Effector CD4-positive, alpha-beta T cell (primary cell): Measurements from ENCODE around the gene PODXL2.

Experiments
- DNase-seq: peaks from one replicate; pipeline ENCODE4 v3.0.0-alpha.2; 2020
- total RNA-seq: gene quantifications from one replicate; lab custom pipeline; 2026; lab: John Stamatoyannopoulos, UW

Gene PODXL2, protein sequence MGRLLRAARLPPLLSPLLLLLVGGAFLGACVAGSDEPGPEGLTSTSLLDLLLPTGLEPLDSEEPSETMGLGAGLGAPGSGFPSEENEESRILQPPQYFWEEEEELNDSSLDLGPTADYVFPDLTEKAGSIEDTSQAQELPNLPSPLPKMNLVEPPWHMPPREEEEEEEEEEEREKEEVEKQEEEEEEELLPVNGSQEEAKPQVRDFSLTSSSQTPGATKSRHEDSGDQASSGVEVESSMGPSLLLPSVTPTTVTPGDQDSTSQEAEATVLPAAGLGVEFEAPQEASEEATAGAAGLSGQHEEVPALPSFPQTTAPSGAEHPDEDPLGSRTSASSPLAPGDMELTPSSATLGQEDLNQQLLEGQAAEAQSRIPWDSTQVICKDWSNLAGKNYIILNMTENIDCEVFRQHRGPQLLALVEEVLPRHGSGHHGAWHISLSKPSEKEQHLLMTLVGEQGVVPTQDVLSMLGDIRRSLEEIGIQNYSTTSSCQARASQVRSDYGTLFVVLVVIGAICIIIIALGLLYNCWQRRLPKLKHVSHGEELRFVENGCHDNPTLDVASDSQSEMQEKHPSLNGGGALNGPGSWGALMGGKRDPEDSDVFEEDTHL
- 3.6 reads per million, percentile 14 among the genes with 10 or more reads in this experiment for total RNA-seq

DNA sequence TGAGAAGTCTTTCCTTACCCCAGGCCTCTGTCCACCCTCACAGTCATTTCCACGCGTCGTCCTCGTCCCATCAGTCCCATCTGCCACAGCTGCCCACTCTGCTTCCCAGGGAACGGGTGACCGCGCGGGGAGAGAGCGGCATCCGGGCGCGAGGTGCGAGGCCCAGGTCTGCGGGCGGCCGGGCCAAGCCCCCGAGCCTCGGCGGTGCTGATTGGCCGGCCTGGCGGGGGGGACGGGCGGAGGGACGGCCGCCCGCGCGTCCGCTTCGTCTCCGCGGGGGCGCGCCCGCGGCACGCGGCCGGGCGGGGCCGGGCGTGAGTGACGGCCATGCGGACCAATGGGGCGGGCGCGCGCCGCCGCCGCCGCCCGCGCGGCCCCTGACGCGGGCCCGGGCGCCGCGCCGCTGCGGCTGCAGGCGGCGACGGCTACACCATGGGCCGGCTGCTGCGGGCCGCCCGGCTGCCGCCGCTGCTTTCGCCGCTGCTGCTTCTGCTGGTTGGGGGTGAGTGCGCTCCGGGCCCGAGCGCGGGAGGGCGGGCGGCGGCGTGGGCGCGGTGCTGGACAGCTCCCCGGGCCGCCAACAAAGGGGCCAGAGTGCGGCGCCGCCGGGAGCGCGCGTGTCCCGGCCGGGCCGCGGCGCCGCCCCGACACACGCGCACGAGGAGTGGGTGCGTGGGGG, at the start of gene PODXL2:
Gene PODXL2, plus strand, starts transcription at position 398 of the 679 bp plus-strand sequence. Its CDS starts 35 bp downstream, at position 433.
- no peak for DNase-seq

DNA sequence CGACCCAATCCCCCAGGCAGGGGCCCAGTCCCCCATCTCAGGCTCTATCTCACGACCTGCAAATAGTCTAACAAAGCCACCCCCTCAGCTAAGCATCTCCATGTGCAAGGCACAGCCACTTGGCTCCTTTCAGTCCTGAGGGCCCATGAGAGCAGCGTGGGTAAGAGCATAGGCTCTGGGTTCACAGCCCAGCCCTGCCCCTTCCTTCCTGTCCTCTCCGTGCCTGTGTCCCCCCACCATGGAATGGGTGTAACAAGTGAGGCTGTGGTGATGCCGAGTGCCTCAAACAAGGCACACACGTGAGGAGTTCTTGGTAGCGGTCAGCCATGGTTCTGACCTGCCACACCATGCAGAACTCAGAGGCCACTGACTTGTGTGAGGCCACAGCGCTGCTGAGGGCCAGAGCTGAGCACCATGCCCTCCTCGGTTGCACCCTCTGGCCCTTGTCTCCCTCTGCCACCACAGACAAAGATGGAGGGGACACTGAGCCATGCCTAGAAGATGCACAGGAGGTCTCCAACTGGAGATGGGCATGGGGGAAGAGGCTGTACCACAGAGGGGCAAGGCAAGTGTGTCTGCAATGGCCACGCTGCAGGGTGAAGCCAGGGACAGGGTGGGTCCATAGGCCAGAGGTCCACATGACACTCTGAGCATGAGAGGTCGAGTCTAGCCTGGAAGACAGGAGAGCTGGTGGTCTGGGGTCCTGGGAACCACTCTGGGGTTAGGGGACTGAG, 48.5 kb upstream of the PODXL2 start:
- no peak for DNase-seq

DNA sequence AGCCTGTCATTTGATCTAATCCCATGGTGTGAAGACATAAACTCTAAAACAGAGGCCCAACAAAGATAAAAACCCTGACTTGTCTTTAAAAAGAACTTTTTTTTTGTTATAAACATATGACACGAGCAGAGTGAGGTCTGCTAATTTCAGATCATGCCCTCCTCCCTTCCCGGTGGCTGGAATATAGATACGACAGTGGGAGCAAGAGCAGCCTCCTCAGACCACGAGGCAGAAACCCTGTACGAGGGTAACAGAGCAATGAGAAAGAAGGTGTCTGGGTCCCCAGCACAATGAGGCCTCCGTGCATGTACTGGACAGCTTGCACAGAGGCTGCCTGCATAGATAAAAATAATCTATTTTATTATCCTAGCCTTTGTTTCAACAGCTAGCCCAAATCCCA, 44.3 kb upstream of the PODXL2 start:
- DNase-seq: no peak

DNA sequence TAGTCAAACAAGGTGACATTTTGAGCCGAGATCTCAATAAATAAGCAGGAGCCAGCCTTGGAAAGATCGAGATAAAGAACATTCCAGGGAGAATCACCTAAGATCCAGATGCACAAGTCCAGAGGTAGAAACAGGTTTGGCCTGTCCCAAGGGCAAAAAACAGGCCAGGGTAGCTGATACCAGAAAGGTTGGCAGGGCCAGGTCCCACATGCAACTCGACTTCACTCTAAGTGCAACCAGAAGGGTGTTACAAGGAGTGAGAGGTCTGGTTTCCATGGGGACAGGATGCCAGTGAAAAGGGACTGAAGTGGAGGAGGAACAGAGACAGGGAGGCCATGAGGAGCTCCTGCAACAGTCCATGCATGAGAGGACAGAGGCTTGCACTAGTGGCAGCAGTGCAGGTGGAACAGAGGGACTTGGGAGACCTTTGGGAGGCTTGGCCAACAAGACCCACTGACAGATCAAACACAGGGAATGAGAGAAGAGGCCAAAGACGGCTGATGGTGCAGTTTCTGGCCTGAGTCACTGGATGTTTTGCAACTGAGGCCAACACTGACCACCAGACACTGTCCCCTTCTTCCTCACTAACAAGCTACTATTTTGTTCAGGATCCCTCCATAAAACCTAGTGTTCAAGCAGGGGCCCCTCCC, 43.7 kb upstream of the PODXL2 start:
- no peak for DNase-seq

DNA sequence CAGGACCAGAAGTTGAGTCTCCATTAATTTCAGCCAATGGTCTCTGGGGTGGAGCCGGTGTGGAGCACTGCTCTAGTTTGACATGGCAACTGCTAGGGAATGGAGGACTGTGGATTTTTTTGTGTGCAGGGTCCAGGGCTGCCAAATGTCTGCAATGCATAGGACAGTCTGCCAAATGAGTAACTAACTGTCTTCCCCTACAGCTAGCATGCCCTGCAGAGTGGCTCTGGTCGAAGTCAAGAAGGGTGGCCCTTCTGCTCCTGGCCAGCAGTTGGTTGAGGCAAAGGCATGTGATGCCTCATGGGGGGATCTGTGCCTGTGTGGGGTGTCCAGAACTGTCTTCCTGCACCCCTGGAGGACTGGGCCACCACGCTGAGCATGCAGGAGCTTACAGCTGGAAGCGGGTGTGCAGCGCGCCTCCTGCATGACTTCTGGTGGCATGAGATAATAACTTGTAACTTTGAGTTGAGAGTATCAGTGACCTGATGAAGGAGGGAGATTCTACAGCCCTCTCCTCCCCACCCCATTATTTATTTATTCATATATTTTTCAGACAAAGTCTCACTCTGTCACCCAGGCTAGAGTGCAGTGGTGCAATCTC, 43.1 kb upstream of the PODXL2 start:
- no peak for DNase-seq

DNA sequence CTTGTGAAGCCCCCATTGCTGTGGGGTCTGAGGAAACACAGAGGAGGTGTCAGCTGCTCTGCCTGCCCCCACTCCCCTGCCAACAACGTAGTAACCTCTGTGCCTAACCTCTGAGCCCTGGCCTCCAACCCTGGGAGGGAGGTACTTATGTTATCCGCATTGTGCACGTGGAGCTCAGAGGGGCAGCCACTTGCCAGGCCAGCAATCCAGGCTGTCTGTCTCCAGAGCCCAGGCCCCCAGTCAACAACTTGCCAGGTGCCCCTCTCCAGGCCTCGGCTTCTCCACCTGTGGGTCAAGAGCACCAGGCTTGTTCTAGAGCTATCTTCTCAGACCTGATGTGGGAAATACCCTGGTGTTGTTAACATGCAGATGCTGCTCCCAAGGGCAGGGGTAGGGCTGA, 41.1 kb upstream of the PODXL2 start:
- DNase-seq: no peak

DNA sequence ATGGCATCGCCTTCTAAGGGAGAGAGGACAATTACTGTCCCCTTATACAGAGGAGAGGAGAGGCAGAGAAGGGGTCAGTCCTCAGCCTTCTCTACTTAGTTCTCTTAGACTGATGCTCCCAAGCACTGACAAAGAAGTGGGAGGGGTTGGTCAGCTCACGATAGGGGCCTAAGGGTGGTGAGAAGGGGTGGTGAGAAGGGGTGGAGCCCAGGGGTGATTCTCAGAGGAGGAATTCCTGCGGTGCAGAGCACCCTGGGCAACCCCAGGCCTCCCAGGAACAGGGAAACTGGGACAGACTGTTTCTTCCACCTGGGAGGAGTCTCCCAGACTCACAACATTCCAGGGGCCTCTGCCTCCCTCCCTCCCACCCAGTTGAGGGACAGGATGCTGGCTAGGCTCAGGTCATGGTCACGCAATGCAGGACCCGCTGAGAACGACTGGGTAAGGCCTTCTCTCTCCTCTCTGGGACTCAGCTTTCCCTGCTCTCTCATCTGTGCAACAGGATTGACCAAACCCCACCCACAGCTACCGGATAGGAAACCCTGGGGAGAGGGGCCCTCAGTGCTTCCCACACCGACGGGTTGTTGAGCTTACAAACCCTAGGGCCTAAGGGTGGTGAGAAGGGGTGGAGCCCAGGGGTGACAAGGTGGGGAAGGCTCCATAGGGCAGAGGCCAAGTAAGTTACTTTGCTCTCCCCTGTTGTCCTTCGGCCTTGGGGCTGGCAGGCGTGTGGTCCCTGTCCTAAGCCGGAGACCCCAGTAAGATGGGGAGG, 40.0 kb upstream of the PODXL2 start:
- no peak for DNase-seq

DNA sequence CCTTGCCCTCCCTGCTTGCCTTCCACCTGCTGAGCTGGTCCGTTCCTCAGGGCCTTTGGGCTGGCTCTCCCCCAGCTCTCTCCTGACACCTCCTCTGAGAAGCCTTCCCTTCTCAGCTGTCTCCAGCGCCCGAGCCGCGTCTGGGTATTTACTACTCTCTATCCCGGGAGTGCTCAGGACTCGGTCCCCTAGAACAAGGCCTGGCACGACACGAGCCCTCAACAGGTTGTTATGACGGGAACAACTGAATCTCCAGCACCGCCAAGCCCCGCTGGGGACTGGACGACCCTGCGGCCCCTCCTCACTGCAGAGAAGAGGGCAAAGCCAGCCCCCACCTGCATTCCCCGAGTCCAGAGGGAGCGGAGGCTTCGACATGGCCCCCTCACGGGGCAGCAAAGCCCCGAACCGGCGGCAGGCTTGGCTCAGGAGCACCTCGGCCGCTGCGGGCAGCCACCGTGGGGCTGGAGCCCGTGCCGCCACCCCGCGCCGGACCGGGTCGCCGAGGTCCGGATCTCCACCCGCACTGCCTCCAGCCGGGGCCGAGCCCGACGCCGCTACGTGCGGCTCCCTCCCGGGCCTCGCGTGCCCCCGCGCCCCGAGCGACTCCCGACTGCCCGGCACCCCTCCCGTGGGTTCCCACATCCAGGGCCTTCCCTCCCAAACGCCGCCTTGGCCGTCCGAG, 39.2 kb upstream of the PODXL2 start:
- DNase-seq: peak; percentile 16

DNA sequence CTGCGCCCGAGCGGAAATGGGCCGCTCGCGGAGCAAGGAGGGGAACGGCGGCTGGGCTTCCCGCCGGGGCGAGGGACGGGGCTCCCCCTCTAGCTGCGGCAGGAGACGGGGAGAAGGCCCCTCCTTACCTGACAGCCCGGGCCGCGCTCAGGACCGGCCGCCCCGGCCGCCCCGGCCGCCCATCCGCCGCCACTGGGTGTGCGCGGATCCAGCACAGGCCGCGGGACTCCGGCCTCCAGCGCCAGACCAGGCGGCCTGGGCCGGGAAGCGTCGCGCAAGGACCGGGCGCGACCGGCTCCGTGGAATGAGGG, 38.7 kb upstream of the PODXL2 start:
- DNase-seq: no peak

DNA sequence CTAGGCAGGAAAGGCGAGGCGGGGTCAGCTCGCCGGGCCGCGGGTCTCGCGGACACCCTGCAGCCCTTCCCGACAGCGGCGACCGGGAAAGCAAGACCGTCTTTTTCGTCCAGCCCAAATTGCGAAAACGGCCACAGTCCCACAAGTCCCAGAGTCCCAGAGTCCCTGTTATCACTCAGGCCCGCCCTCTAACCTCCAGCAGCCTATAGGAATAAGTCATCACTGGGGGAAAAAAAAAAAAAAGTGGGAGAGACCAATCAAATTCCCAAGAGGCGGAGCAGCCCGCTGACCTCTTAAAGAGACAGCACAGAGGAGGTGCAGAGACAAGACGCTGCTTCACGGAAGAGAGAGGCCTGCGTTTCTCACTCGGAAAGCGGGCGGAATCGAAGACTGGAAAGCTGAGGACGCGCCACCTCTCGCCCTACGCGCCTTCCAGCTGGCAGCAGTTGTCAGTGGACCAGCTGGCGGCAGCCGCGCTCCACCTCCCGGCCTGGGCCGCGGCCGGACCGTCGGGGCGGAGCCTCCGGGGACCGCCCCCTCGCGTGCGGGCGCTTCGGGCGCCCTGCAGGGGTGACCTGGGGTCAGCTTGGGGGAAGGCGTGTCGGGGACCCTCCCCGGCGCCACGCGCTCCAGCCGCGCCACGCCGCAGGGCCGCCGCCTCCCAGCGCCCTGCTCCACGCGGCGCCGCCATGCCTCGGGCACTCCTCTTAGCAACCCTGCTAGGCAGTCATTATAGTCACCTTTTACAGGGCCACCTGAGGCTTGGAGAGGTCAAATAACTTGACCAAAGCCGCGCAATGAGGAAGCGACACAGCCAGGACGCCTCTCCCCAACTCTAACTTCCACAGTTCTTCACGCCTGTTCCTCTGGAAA, 38.2 kb upstream of the PODXL2 start, which contains the start of gene TPRA1:
Gene TPRA1, minus strand, starts transcription at position 141 of the 873 bp plus-strand sequence. CDS start 10,587 bp downstream, outside the sequence.
- peak; percentile 72 for DNase-seq

DNA sequence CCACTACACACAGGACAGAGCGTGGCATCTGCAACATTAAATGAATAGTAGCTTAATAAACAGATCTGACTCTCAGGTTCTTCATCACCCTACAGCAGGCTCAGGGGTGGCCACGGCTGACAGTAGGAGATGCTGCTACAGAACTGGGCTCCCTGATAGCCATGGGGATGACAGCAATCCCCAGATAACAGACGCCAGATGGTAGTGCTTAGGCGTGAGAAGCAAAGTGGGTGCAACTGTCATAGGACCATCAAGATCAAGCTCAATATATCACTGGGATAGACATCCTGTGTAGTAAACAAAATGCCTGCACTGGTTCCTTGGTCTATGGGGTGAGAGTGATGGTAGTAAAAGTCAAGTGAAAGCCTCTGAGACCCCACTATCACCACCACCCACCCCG, 35.8 kb upstream of the PODXL2 start:
- DNase-seq: no peak

DNA sequence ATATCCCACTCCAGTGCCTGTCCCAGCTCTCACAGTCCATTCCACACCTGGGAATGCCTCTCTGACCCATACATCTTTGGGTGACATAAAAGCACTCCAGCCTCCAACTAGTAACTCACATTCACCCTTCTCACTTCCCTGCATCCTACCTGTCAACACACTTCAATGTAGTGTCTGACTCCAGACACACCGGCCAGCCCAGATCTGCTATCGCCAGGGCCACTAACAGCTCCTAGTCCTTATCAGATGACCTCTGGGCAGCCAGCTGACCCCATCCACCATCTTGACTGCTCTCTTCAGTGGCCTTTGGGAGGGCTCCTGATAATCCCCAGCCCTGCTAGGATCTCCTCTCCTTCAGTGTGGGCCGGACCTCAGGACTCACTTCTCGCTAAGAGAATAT, 33.7 kb upstream of the PODXL2 start:
- DNase-seq: no peak

DNA sequence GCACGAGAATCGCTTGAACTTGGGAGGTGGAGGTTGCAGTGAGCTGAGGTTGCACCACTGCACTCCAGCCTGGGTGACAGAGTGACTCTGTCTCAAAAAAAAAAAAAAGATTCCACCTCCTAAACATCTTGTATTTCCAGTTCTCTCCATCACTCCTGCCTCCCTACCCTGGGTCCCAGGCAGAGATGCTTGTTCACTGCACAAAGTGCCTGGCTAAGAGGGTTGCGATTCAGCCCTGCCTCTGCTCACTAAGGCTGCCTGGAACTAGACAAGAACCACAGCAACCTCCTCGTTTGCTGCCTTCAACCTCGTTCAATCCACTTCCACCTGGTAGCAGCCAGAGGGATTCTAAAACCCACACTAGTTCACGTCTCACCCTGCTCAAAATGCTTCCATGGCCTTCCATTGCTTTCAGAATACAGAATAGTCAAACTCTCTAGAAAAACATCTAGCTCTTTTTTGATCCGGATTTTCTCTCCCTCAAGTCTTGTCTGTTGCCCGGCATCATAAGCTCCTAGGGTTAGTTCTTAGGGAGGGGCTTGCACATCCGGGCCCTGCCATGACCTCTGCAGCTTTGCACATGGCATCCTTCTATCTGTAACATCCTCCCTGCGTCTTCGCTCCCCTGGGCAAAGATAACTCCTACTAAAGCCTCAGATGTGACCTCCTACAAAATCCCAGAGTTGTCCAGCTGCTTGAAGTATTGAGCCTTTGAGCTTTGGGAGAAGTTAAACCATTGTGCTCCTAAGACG, 31.8 kb upstream of the PODXL2 start:
- no peak for DNase-seq

DNA sequence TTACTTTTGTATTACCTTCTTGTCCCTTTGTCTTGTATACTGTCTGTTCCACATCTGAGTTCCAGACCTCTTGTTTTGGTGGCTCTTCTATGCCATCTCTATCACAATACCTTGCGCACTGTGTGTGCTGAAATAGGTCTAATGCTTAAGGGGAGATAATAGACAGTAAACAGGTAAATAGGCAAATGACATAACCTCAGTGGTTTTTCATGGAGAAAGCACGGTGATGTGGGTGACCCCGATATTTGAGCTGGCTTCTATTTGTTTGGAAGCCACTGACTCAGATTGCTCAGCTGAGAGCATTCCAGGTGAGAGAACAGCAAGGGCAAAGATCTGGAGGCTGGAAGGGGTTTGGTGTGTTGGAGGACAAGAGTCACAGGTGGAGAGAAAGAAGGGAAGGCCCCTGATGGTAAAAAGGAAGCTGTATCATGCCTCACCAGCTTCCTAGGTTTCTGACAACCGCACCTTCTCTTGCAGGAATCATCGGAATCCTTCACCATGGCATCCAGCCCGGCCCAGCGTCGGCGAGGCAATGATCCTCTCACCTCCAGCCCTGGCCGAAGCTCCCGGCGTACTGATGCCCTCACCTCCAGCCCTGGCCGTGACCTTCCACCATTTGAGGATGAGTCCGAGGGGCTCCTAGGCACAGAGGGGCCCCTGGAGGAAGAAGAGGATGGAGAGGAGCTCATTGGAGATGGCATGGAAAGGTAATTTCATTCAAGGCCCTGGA, 30.0 kb upstream of the PODXL2 start:
- no peak for DNase-seq

DNA sequence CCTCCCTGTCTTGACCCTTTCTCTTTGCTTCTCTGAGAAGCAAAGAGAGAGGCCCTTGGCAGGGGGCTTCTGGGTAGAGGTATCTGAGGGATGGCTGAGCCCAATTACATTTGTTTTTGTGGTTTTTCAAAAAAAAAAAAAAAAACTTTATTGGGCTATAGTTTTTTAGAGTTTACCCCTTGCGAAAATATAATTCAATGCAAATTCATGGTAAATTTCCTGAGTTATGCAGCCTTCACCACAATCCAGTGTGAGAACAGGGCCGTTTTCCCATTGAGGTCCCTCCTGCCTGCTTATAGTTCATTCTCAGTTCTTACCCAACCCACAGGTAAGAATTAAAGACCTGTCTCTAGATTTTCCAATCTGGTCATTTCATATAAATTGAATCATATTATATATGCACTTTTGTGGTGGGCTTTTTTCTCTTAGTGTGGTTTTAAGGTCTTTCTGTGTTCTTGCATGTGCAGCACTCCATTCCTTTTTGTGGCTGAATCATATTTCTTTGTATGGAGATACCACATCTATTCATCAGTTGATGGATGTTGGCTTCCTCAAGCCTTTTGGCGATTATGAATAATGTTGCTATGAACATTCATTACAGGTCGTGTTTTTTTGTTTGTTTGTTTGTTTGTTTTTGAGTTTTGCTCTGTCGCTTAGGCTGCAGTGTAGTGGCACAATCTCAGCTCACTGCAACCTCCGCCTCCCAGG, 28.1 kb upstream of the PODXL2 start:
- no peak for DNase-seq

DNA sequence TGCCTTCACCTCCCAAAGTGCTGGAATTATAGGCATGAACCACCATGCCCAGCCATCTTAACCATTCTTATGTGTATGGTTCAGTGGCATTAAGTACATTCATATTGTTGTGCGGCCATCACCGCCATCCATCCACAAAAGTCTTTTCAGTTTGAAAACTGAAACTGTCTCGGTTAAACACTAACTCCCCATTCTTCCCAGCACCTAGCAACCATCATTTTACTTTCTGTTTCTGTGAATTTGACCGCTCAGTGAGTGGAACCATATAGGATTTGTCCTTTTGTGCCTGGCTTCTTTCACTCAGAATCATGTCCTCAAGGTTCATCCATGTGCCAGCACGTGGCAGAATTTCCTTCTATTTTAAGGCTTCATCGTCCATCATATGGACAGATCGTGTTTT, 24.9 kb upstream of the PODXL2 start:
- no peak for DNase-seq

DNA sequence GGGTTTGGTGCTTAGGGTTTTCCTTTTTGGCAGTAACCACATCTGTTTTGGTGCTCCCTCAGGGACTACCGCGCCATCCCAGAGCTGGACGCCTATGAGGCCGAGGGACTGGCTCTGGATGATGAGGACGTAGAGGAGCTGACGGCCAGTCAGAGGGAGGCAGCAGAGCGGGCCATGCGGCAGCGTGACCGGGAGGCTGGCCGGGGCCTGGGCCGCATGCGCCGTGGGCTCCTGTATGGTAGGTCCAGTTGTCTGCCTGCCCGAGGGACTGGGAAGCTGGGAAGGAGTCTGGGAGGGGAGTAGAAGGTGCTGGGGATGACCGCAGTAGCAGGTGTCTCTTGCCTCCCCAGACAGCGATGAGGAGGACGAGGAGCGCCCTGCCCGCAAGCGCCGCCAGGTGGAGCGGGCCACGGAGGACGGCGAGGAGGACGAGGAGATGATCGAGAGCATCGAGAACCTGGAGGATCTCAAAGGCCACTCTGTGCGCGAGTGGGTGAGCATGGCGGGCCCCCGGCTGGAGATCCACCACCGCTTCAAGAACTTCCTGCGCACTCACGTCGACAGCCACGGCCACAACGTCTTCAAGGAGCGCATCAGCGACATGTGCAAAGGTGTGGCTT, 24.3 kb upstream of the PODXL2 start:
- DNase-seq: no peak
